Cardiac septum (tissue), 1 donor: ENCODE results near the gene CCDC61. TPM values are rescaled to one million over a fixed set of nuclear protein-coding genes. Genes with fewer than 3 reads are reported as not detected.

Experiments used
- DNase-seq: peaks from one replicate; pipeline ENCODE4 v3.0.0-alpha.2; 2020; ENCODE audit warnings: low spot score
- intact Hi-C: fragments of 100-400 bp; cut with DNase I; formaldehyde crosslinking; loops from one replicate; pipeline ENCODE4 v1.14.0; 2022
- total RNA-seq: library from RNA; stranded (reverse); fragmentation: NEBNext Ultra II Directional; extraction: Animal tissue kit (Norgen Biotek cat#: 25700); gene quantifications from one replicate; pipeline ENCODE4 v1.2.1, GENCODE V29; 2021
- donor health status: DM: no; HTN: no; CAD: no.

The CCDC61 gene
- total RNA-seq, 1 donor from 2014 or later = 10.4 TPM

DNA sequence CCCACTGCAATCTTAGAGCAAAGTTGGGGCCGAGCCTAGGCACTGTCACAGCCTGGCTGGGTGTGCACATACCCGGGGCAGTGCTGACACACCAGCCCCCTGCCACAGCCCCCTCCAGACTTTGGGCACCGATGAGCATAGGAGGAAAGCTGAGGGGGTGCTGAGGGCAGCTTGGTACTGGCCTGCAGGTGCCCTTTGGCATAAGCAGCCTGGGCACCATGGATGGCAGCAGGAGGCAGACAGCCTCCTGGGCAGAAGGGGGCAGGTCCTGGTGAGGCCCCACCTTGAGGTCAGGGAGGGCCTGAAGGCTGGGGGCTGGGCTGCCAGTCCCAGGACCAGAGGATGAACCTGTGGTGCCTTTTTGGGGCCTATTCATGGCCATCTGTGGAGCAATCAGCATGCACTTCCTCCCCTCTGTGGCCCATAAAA, 37.3 kb downstream of the CCDC61 start:
- no peak for DNase-seq
- intact Hi-C loops = loop anchor here (5.0 kb wide), 1 partner anchor 155 kb away; no protein-coding TSS in a partner anchor

DNA sequence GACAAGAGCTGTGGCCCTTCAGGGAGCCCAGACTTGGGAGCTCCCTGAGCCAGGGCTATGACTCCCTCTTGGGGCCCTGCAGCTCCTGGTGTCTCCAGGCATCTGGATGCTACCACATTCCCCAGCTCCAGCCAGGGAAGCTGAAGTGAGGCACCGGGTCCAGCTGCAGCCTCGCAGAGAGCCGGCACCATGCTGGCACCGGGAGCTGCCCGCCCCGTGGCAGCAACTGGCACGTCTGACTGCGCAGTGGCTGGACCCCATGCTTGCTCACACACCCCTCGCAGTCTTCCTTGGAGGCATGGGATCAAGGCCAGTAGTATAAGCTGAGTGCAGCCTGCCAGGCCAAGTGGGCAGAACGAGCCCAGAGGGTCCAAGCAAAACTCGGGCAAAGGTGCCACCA, 38.1 kb downstream of the CCDC61 start:
- DNase-seq = no peak
- intact Hi-C loops = loop anchor here (5.0 kb wide), 1 partner anchor 154 kb away; no protein-coding TSS in a partner anchor

DNA sequence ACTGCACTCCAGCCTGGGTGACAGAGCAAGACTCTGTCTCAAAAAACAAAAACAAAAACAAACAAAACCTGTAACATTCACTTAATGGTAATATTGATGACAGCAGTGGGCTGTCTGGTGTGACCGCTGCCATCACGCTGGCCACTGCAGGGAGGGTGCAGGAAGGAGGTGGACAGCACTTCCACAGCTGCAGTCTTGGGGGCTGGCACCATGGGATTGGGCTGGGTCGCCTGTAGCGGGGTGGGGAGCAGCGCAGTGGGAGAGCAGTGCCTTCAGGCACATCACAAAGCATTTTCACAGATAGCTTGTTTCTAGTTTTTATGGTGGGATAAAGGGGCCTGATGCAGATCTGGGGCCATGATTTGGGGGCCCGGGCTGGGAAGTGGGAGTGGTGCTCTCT, 40.3 kb downstream of the CCDC61 start:
- intact Hi-C loops = no loop called here
- DNase-seq = no peak

DNA sequence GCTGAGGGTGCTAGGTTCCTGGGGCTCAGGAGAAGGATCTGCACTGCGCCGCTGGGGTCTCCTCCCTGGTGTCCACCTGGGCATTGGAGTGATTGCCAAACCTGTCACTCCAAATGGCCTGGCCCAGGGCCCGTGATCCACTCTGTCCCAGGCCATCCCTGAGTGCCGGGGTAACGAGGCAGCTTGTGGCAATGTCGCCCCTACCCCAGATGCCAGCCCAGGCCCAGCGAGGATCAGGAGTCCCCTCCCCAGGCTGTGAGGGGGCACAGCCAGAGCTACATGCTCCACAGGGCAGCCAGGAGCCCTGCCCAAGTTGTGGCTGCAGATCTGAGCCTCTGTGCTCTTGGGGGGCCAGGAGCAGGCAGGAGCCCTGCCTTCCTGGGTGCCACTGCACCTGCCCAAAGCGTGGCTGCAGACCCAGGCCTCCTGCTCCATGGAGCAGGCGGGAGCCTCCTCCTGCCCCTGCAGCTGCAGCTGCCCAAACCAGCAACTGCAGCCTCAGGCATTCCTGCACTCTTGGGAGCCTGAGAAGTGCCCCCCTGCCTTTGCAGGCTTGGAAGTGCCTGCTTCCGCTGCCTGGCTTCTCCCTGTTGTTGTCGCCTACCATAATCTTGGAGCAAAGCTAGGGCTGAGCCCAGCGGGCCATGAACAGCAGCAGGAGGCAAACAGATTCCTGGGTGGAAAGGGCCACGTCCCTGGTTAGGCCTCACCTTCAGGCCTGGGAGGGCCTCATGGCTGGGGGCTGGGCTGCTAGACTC, 40.9 kb downstream of the CCDC61 start:
- DNase-seq = no peak
- intact Hi-C loops = no loop called here

DNA sequence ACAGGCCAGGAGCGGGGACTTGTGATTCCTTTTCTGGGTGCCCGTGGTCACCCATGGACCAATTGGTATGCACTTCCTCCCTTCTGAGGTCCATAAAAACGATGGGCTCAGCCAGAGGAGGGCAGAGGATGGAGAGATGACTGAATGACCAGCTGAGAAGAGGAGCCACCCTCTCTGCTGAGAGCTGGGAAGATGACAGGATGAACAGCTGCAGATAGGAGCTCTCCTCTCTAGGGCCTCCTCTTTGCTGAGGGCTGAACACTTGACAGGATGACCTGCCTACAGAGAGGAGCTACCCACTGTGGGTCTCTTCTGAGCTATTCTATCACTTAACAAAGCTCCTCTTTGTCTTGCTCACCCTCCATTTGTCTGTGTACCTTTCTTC, 41.5 kb downstream of the CCDC61 start:
- no peak for DNase-seq
- intact Hi-C loops = no loop called here

DNA sequence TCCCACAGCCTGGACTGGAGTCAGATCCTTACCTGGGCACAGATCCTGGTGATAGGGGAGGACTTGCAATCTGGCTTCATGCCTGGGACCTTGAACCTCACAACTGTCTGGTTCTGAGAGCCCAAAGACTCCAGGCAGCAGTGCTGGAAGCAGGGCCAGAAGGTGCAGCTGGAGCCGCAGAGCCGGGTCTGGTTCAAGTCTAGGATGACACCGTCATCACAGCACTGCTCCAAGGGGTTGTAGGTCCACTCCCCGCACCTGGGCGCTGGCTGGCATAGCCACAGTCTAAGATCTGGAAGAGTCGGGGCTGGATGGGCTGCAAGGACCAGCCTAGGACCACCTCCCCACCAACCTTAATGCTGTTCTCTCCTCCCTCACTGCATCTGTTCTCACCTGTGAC, 44.9 kb downstream of the CCDC61 start:
- intact Hi-C loops = no loop called here
- no peak for DNase-seq

DNA sequence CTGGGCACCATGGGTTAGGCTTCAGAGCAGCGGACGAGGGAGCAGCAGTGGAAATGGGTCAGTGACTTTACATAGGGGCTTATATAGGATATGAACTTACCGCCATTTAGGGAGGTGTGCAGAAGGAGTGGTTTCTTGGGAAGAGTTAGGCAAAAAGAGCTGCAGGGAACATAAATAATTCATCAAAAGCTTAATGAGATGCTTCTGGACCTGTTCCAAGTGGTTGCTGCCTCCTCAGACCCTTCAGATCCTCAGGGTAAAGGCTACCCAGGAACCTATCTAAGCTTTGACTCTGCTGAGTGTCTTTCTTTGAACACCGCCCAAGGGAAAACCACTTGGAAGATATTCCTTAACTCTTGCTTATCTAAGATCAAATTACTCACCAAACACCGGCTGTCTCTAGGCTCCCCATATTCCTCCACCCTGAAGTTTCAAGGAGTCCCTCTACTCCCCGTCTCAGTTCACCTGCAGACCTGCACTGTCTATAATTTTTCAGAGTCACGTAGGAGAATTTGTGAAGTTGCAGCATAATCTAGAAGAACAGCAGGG, 45.8 kb downstream of the CCDC61 start, which contains the start of gene IGFL4:
IGFL4 (minus strand) TSS at position 51 of the 549 bp plus-strand sequence; CDS start at position 11, 40 bp downstream.
- DNase-seq = no peak
- intact Hi-C loops = no loop called here

DNA sequence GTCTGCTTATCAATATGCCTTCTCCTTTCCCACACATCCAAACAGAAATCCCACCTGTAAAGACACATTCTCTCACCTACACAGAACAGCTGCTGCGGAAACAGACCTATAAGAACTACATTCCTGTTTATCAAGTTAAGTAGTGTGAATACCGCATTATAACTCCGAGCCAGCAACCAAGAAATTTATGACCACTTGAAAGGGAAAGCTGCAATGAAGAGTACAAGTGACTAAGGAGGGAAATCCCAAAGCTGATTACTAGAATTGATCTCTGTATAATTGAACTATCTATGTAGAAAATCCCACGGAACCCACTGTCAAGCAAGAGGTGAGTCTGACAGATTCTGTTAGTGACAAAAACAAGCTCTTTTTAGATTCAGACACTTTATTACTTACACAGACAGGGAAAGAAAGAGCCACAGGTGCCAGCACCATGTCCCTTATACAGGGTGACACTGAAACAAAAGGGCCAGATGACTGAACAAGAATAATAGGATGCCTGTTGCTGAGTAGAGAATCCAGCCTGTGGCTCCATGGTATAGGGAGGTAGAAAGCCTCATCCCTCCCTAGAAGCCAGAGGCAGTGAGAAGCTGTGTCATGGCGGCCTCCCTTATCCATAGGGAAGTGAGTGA, 47.1 kb downstream of the CCDC61 start:
- DNase-seq = no peak
- intact Hi-C loops = no loop called here

DNA sequence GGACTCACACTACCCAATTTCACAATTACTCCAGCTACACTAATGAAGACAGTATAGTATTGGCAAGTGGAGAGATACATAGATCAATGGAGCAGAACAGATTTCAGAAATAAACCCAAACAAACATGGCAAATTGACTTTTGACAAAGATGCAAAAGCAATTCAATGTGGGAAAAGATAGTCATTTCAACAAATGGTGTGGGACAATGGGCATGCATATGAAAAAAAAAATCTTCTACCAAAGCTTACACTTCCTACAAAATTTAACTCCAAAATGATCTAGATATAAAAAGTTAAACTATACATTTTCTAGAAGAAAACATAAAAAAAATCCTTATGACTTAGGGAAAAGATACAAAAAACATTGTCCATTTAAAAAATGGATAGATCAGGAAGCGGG, 48.3 kb downstream of the CCDC61 start:
- DNase-seq = no peak
- intact Hi-C loops = no loop called here

DNA sequence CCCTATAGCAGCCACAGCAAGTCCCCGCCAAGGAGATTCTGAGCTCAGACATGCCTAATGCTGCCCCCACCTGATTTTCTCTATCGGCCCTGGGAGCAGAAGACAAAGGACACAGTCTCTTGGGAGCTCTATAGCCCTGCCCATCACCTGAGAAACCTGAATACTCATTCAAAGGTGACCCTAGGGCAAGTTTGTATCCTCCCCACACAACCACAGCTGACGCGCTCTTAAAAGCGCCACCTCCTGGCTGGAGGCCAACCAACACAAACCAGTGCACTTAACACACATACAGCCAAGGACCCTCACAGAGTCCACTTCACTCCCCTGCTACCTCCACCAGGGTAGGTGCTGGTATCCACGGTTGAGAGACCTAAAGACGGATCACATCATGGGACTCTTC, 54.3 kb downstream of the CCDC61 start:
- no peak for DNase-seq
- intact Hi-C loops = no loop called here

DNA sequence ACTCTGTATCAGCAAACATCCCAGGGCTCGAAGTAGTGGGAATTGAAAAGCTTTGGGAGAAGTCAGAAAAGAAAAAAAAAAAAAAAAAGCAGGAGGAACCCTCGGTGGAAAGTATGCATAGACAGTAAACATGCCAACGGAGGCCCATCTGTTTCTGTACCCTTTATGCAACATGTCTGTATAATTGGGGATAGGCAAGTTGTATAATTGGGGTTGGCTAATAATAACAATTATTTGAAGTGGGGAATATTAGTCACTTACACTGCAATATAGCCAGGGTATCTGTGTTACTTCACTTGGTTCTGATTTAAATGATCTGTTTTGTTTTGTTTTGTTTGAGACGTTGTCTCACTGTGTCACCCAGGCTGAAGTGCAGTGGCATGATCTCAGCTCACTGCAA, 57.6 kb downstream of the CCDC61 start:
- DNase-seq = no peak
- intact Hi-C loops = no loop called here

DNA sequence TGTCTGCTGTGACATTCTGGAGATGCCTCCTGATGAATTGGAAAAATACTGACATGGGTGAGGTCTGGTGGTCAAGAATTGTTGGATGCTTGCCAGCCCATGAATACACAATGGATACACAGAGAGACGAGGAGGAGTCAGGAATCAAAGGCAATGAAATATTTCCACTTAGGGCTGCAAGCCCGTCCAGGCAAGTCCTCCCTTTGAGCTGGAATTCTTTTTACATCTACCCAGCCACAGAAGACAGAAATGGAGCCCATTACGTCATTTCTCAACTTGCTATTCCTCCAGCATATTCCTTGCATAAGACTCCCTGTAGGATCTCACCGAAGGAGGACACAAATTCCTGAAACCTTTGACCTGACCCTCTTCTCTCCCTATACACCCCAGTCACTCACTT, 61.3 kb downstream of the CCDC61 start:
- intact Hi-C loops = no loop called here

DNA sequence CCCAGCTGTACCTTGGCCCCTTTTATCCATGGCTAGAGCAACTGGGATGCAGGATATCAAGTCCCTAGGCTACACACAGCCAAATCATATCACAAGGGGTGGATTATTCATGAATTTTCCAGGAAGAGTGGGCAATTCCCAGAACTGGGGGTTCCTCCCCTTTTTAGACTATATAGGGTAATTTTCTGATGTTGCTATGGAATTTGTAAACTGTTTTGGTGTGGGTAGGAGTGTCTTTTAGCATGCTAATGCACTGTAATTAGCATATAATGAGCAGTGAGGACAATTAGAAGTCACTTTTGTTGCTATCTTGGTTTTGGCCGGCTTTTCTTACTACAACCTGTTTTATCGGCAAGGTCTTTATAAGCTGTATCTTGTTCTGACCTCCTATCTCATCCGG, 63.5 kb downstream of the CCDC61 start:
- no peak for DNase-seq
- intact Hi-C loops = no loop called here

More for the DNA sequence above, 61.3 kb downstream of the CCDC61 start:
- DNase-seq = no peak

DNA sequence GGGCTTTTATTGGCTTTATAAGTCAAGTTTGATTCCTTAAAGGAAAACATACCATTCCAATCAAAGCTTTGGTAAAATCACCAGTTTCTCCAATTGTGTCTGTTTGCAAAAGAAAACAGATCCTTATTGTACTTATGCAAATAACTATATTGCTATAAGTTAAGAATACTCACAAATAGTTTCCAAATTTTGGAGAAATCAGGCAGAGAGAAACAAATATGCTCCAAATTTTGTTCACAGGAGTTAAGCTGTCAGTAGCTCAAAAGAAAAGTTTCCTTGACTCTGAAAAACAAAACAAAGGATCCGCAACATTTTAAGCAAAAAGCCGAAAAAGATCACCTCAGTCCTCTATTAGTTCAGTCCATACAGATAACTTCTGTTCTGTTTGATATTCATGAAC, 64.7 kb downstream of the CCDC61 start:
- intact Hi-C loops = no loop called here
- DNase-seq = no peak

DNA sequence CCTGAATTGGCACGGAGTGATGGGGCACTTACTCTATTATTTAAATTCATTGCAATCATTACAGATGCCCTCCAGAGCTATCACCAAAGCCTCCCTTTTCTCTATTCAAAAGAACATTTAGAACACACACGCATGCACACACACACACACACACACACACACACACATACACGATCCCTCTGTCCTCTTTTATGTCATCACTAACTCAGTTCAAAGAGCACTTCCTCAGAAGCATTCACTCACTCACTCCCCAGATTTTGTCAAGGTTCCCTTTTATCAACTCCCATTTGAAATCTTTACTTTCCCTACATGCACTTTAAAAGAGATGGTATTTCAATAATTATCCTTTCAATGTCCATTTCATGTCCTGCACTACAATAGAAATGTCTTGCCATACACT, 67.9 kb downstream of the CCDC61 start:
- DNase-seq = no peak
- intact Hi-C loops = no loop called here

DNA sequence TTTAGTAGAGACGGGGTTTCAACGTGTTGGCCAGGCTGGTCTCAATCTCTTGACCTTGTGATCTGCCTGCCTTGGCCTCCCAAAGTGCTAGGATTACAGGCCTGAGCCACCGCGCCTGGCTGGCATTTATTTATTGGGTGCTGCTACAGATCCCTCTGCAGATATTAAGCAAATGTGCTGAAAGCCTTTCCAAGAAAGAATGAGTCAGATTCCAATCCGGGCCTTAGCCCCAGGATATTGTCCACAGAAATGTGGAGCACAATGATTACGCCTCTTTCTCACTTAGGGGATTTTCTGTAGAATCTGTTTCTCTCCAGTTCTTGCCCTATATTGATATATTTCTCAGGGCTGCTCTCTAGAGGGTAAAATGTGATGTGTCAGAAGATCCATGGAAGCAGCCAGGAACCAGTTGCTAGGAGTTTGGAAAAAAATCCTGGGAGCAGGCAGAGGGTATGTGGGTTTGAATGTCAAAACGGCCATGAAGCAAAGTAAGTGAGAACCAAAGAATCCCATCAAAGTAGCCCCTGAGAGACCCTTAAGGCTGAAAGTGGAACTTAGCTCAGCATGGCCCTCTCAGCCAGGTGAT, 70.3 kb downstream of the CCDC61 start:
- DNase-seq = no peak
- intact Hi-C loops = no loop called here

DNA sequence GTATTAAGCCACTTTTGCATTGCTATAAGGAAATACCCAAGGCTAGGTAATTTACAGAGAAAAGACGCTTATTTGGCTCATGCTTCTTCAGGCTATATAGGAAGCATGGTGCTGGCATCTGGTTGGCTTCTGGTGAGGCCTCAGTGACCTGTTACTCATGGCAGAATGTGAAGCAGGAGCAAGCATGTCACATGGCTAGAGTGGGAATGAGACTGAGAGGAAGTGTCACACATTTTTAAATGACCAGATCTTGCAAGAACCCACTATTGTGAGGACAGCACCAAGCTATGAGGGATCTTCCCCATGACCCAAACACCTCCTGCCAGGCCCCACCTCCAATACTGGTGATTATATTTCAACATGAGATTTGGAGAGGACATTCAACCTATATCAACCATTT, 71.2 kb downstream of the CCDC61 start:
- intact Hi-C loops = no loop called here

DNA sequence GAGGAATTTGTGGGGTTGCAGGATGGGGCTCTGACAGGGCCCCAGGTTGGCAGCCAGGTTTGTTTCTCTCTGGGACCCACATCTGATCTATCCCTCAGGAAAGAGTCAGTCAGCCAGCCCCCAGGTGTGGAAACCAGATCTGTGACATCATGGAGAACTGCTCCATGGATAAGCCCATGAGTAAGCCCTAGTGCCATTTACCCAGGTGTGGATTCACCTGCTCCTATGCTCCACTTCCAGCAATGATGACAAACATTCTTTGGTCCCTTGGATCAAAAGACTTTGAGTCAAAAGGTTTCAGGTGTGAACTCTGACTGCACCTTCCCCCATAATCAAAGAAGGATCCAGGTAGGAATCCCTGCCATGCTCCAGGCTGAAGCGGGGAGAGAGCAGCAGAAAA, 72.4 kb downstream of the CCDC61 start:
- no peak for DNase-seq
- intact Hi-C loops = no loop called here

More for the DNA sequence above, 71.2 kb downstream of the CCDC61 start:
- DNase-seq = no peak
